HepG2 (cell line): Measurements from ENCODE around the gene SLC6A12. TPM values are rescaled to one million over a fixed set of nuclear protein-coding genes. Genes with fewer than 3 reads are reported as not detected.

Source experiments
- FOSL1 ChIP-seq: sonication (generic); formaldehyde crosslinking; IDR thresholded peaks from 2 replicates; pipeline ENCODE4 v1.9.0; 2021; ENCODE audit warnings: missing genetic modification reagents, borderline replicate concordance
- TAF15 ChIP-seq: fragments of 200-400 bp; formaldehyde crosslinking; IDR thresholded peaks from one replicate; pipeline ENCODE4 v1.6.1; 2018; ENCODE audit warnings: mild to moderate bottlenecking, low read depth, low read length; ENCODE audit not compliant: poor library complexity, severe bottlenecking
- TFE3 ChIP-seq: IDR thresholded peaks from 2 replicates; pipeline ENCODE4 v1.6.1; 2016
- TMF1 ChIP-seq: sonication (generic); formaldehyde crosslinking; IDR thresholded peaks from 2 replicates; pipeline ENCODE4 v1.8.1; 2022; ENCODE audit warnings: low read depth, missing genetic modification reagents
- YY1 ChIP-seq: IDR thresholded peaks from 2 replicates; pipeline ENCODE4 v1.6.1; 2011; ENCODE audit warnings: low read length, low read depth, moderate library complexity, mild to moderate bottlenecking; ENCODE audit not compliant: insufficient read depth, insufficient replicate concordance
- ZFYVE20 ChIP-seq: sonication (generic); formaldehyde crosslinking; IDR thresholded peaks from 2 replicates; pipeline ENCODE4 v1.8.0; 2023; ENCODE audit warnings: low read depth, mild to moderate bottlenecking, moderate library complexity, missing genetic modification reagents, borderline replicate concordance
- ZSCAN31 ChIP-seq: sonication (generic); formaldehyde crosslinking; IDR thresholded peaks from 2 replicates; pipeline ENCODE4 v1.5.0; 2020; ENCODE audit warnings: low read depth, mild to moderate bottlenecking, missing genetic modification reagents
- ZSCAN9 ChIP-seq: IDR thresholded peaks from 2 replicates; pipeline ENCODE4 v1.6.1; 2016; ENCODE audit warnings: borderline replicate concordance
- polyA plus RNA-seq, 8 experiments: library from polyadenylated mRNA; depleted of rRNA in 3 of 8; stranded (reverse) in 7 of 8; unstranded in 1 of 8; fragments of >200 nt; fragmentation: Illumina TruSeq in 4 of 8; extraction: Trizol in 4 of 8; gene quantifications; 2 replicates each; pipeline versions ENCODE4 v1.2.1 to v1.2.3, GENCODE V29; 2011 to 2016; ENCODE audit warnings: low read depth in 4 of 8, missing spikeins in 1 of 8, mixed read lengths in 1 of 8; ENCODE audit not compliant: insufficient read depth in 1 of 8
- total RNA-seq, 5 experiments: library from RNA; depleted of rRNA; stranded (reverse); fragments of >200 nt; fragmentation: Illumina TruSeq; extraction: Trizol; gene quantifications; 2 replicates each; pipeline ENCODE4 v1.2.3, GENCODE V29; 2016; ENCODE audit warnings: low read depth in 1 of 5
- TF ChIP-seq, protein P1 (sequence below): sonication (generic); formaldehyde crosslinking; conservative IDR thresholded peaks from 2 replicates; pipeline ENCODE4 v1.8.0; 2022; ENCODE audit warnings: mild to moderate bottlenecking, moderate library complexity, missing genetic modification reagents

SLC6A12 gene
- total and polyA plus RNA-seq, 2 of the 13 experiments (the other 11 are each of a cell fraction or from before 2014, with no cell fraction given) = 3.7 to 18.8 TPM

- TF ChIP-seq, protein P1, sequence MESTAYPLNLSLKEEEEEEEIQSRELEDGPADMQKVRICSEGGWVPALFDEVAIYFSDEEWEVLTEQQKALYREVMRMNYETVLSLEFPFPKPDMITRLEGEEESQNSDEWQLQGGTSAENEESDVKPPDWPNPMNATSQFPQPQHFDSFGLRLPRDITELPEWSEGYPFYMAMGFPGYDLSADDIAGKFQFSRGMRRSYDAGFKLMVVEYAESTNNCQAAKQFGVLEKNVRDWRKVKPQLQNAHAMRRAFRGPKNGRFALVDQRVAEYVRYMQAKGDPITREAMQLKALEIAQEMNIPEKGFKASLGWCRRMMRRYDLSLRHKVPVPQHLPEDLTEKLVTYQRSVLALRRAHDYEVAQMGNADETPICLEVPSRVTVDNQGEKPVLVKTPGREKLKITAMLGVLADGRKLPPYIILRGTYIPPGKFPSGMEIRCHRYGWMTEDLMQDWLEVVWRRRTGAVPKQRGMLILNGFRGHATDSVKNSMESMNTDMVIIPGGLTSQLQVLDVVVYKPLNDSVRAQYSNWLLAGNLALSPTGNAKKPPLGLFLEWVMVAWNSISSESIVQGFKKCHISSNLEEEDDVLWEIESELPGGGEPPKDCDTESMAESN = no peak
- TF ChIP-seq YY1 (no peak), ZSCAN31 (no peak), FOSL1 (no peak), ZSCAN9 (no peak), TMF1 (no peak), TAF15 (no peak), ZFYVE20 (no peak), TFE3 (no peak)
Measured at GRCh38 chr12:169528-170370, 44.2 kb downstream of the SLC6A12 start (continued).
